PFSK-1 (cell line): ENCODE measurements around the gene MAGI1.

Source experiments
- FOXP2 ChIP-seq: optimal IDR thresholded peaks from 2 replicates; pipeline ENCODE3; 2011; ENCODE audit warnings: borderline replicate concordance, control low read depth, inconsistent platforms; ENCODE audit not compliant: insufficient read depth; ENCODE audit errors: extremely low read length, extremely low read depth
- POLR2AphosphoS5 ChIP-seq: IDR thresholded peaks from 2 replicates; pipeline ENCODE4 v1.6.1; 2012; ENCODE audit warnings: low read depth, mild to moderate bottlenecking, control low read depth, low read length, moderate library complexity
- REST ChIP-seq, 2 experiments: IDR thresholded peaks; 2 replicates each; pipeline versions ENCODE4 v1.6.1 to v1.8.0; 2011 to 2012; ENCODE audit warnings: low read depth in 2 of 2, low read length in 2 of 2, control low read depth in 1 of 2, inconsistent platforms in 1 of 2, mild to moderate bottlenecking in 1 of 2, moderate library complexity in 1 of 2; ENCODE audit not compliant: insufficient read depth in 1 of 2
- SIN3A ChIP-seq: IDR thresholded peaks from 2 replicates; pipeline ENCODE4 v1.6.1; 2012; ENCODE audit warnings: mild to moderate bottlenecking, low read length, moderate library complexity, borderline replicate concordance; ENCODE audit not compliant: insufficient read depth
- TAF1 ChIP-seq: IDR thresholded peaks from 2 replicates; pipeline ENCODE4 v1.6.1; 2012; ENCODE audit warnings: low read length, control low read depth, borderline replicate concordance; ENCODE audit not compliant: insufficient read depth

MAGI1 gene

GRCh38 chr3:65836047-65836446 is 202.7 kb downstream of the MAGI1 start:
- no peak for TF ChIP-seq TAF1
- no peak for TF ChIP-seq FOXP2

DNA sequence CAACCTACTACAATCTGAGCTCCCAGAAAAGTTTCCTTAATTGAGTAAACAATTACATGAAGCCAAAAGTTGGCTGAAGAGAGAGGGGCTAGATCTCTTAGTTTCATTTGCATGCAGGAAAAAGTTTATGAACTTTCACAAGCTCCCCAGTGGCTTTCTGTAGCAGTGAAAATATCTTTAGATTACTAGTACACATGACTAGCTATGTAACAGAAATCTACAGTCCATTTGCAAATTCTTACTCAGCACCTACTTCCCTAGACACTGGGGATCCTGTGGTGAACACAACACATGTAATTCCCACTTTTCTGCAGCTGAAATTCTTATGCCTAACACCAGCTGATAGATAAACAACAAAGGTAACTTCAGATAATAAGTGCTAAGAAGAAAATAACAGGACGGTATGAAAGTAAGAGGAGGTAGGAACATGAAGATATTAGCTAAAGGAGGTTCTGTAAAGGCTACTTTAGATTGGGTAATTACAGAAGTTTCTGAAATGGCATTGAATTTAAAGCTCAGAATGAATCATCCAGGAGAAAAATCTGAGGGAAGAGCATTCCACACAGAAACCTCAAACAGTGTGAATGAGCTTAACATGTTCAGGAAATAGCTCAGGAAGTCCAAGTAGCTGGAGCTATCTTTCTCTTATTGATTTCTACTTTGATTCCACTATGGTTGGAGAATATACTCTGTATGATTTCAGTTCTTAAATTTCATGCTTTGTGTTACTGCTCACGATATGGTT is 204.8 kb downstream of the MAGI1 start:
- no peak for TF ChIP-seq FOXP2
- no peak for TF ChIP-seq POLR2AphosphoS5
- TF ChIP-seq TAF1, result no peak
- TF ChIP-seq REST (IDR thresholded peaks at IDR 0.05; ENCODE audit: insufficient read depth in 1 of 2, low read depth in 2 of 2, low read length in 2 of 2), result no peak
- no peak for TF ChIP-seq SIN3A

- TF ChIP-seq SIN3A (no peak), REST (IDR thresholded peaks at IDR 0.05; ENCODE audit: insufficient read depth in 1 of 2, low read depth in 2 of 2, low read length in 2 of 2) (no peak), POLR2AphosphoS5 (no peak), FOXP2 (no peak), TAF1 (no peak)
These were observed 206.8 kb downstream of the MAGI1 start for GRCh38 chr3:65831733-65832425.

DNA sequence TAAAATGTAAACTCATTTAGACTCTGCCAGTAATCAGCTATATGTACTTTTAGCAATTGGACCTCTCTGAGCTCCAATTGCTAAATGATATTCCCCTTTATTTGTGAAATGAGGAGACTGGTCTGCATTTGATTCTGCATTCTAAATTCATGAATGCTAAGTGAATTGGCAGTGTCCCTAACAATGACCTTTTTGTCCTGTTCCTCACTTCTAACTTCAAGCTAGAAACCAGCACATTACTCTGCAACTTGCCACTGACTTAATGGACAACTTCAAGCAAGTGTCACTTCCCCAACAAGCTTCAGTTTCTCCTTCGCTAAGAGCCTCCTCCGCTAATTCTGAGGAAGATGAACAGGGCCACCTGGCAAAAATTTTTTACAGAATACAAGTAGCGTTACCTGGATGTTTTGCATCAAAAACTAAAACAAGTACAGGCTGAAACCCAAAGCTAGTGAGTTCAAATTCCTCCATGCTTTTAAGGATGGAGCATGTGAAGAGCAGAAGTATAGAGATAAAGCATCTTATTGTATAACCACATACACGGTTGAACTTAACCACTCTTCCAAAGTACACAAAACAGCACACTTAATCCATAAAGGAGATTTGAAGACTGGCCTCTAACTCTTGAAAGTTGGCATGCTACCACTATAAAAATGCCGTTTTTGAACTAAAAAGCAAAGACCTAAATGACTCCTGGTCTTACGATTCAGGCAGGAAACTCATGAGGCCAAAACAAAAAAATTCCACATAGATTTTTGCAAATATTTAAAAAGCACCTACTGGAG is 207.6 kb downstream of the MAGI1 start:
- TF ChIP-seq SIN3A (no peak), POLR2AphosphoS5 (no peak), TAF1 (no peak), REST (IDR thresholded peaks at IDR 0.05; ENCODE audit: insufficient read depth in 1 of 2, low read depth in 2 of 2, low read length in 2 of 2) (no peak), FOXP2 (no peak)

DNA sequence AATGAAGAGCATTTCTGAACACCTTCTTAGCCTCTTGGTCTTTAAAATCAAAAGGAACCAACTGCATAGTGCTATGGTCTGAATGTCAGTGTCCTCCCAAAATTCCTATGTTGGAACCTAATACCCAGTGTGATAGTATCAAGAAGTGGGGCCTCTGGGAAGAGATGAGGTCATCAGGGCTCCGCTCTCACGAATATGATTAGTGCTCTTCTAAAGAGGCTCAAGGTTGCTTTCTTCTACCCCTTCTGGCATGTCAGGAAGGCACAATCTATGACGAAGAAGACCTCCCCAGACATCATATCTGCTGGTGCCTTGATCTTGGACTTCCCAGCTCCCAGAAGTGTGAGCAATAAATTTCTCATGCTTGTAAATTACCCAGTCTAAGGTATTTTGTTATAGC is 209.5 kb downstream of the MAGI1 start:
- TF ChIP-seq FOXP2 (no peak), POLR2AphosphoS5 (no peak), REST (IDR thresholded peaks at IDR 0.05; ENCODE audit: insufficient read depth in 1 of 2, low read depth in 2 of 2, low read length in 2 of 2) (no peak), TAF1 (no peak), SIN3A (no peak)
